ENCODE measurements around the gene PODXL. TPM values are rescaled to one million over a fixed set of nuclear protein-coding genes. Genes with fewer than 3 reads are reported as not detected.

The PODXL gene
- total and polyA plus RNA-seq, 2 donors (not counting 3 experiments of a cell fraction or from before 2014, with no cell fraction given) = 86.4 to 156 TPM

GRCh38 chr7:131596785-131597184, 40.4 kb upstream of the PODXL start:
- Histone ChIP-seq H3K79me2 (ENCODE audit: control insufficient read depth, insufficient read depth, low read length) (no peaks in the 10 kb centered on the region), H3K4me1 (ENCODE audit: control insufficient read depth, extremely low read depth, insufficient read depth, low read length) (no peaks in the 10 kb centered on the region), H3K9me1 (replicated peaks; ENCODE audit: control insufficient read depth, extremely low read depth, insufficient read depth, low read length) (no peaks in the 10 kb centered on the region), H3K27ac (ENCODE audit: insufficient read depth, low read depth, low read length) (no peak overlapping the region), H3K9me3 (replicated peaks; ENCODE audit: control insufficient read depth, insufficient read depth, low read length) (no peaks in the 10 kb centered on the region), H3K4me2 (ENCODE audit: insufficient read depth, low read length) (no peak overlapping the region), H2AFZ (ENCODE audit: low read depth, low read length) (no peak overlapping the region), H3K36me3 (ENCODE audit: control insufficient read depth in 2 of 2, extremely low read depth in 1 of 2, insufficient read depth in 2 of 2, low read length in 2 of 2) (no peaks in the 10 kb centered on the region), H3K4me3 (replicated peaks in 1 of 3; ENCODE audit: insufficient read depth in 1 of 3, low read depth in 1 of 3, low read length in 3 of 3) (no peak overlapping the region), H3K9ac (replicated peaks; ENCODE audit: extremely low read depth, insufficient read depth, low read length) (no peak overlapping the region), H3K27me3 (ENCODE audit: control insufficient read depth in 2 of 2, insufficient read depth in 2 of 2, low read length in 2 of 2) (no peaks in the 10 kb centered on the region), H4K20me1 (replicated peaks; ENCODE audit: control insufficient read depth, extremely low read depth, insufficient read depth, low read length) (no peaks in the 10 kb centered on the region)
- dilution Hi-C loops (cut with MboI; ENCODE audit: extremely low pct_ligation_motif_present, low sequenced_read_pairs) = no loop called here
- BruUV-seq (replicated peaks) = no TSS peak
- no peak for TF ChIP-seq FOS (IDR thresholded peaks at IDR 0.05; ENCODE audit: borderline replicate concordance, insufficient read depth, low read length)
- no peak for TF ChIP-seq GATA2 (IDR thresholded peaks at IDR 0.05; ENCODE audit: insufficient read depth, insufficient read length, low read depth, low read length)
- no peak for TF ChIP-seq MYC (IDR thresholded peaks at IDR 0.05; ENCODE audit: low read depth, low read length)
- no peak for TF ChIP-seq EZH2 (IDR thresholded peaks at IDR 0.05; ENCODE audit: borderline replicate concordance, low read depth, low read length, severe bottlenecking)
- TF ChIP-seq, protein P1, sequence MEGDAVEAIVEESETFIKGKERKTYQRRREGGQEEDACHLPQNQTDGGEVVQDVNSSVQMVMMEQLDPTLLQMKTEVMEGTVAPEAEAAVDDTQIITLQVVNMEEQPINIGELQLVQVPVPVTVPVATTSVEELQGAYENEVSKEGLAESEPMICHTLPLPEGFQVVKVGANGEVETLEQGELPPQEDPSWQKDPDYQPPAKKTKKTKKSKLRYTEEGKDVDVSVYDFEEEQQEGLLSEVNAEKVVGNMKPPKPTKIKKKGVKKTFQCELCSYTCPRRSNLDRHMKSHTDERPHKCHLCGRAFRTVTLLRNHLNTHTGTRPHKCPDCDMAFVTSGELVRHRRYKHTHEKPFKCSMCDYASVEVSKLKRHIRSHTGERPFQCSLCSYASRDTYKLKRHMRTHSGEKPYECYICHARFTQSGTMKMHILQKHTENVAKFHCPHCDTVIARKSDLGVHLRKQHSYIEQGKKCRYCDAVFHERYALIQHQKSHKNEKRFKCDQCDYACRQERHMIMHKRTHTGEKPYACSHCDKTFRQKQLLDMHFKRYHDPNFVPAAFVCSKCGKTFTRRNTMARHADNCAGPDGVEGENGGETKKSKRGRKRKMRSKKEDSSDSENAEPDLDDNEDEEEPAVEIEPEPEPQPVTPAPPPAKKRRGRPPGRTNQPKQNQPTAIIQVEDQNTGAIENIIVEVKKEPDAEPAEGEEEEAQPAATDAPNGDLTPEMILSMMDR (IDR thresholded peaks at IDR 0.05; ENCODE audit: extremely low read depth in 1 of 2, insufficient read depth in 1 of 2, low read depth in 1 of 2, low read length in 2 of 2) = no peak
- TF ChIP-seq POLR2A (IDR thresholded peaks at IDR 0.05; ENCODE audit: low read depth, low read length) = no peak
- TF ChIP-seq, protein P2, sequence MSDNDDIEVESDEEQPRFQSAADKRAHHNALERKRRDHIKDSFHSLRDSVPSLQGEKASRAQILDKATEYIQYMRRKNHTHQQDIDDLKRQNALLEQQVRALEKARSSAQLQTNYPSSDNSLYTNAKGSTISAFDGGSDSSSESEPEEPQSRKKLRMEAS (IDR thresholded peaks at IDR 0.05; ENCODE audit: insufficient read depth, insufficient read length) = no peak
- no peak for TF ChIP-seq POLR2AphosphoS5 (IDR thresholded peaks at IDR 0.05; ENCODE audit: insufficient read depth, low read depth, low read length)
- TF ChIP-seq JUN (IDR thresholded peaks at IDR 0.05; ENCODE audit: borderline replicate concordance, insufficient read depth, insufficient read length, low read depth) = no peak
- FAIRE-seq (no peak), DNase-seq (ENCODE audit: low read depth, low spot score) (no peak)
- intact Hi-C loops (cut with micrococcal nuclease) = no loop called here
- ChIA-PET CTCF (interaction anchor here (0.7 kb wide), 1 partner anchor 59 kb away, joined by 3 read pairs; no protein-coding TSS in a partner anchor), POLR2A (no interaction called here)

Measured in endothelial cell of umbilical vein (primary cell).